KMS-11 (cell line): ENCODE measurements around the gene CCNYL1.
"Not testable (repeated sequence)": the region's sequence is repeated elsewhere in the genome, so short reads cannot be mapped to it uniquely, and the experiment has no call there.

ENCODE experiments used
- H2AFZ ChIP-seq: fragments of 200-600 bp; sonication (generic); 2 replicates; pipeline ENCODE4 v1.6.1; 2016; ENCODE audit warnings: antibody characterized with exemption, mixed run types, low read depth
- H3K27ac ChIP-seq: fragments of 200-600 bp; sonication (generic); 2 replicates; pipeline ENCODE4 v1.6.1; 2016; ENCODE audit warnings: mild to moderate bottlenecking, mixed run types
- H3K27me3 ChIP-seq: fragments of 200-600 bp; sonication (generic); 2 replicates; pipeline ENCODE4 v1.6.1; 2017; ENCODE audit warnings: mild to moderate bottlenecking, low read depth, mixed run types, moderate library complexity; ENCODE audit not compliant: insufficient read depth
- H3K36me3 ChIP-seq: fragments of 200-600 bp; sonication (generic); 2 replicates; pipeline ENCODE4 v1.6.1; 2017; ENCODE audit warnings: mild to moderate bottlenecking, mixed run types; ENCODE audit not compliant: insufficient read depth
- H3K4me1 ChIP-seq: fragments of 200-600 bp; sonication (generic); 2 replicates; pipeline ENCODE4 v1.6.1; 2016; ENCODE audit warnings: mild to moderate bottlenecking, low read depth, mixed run types; ENCODE audit not compliant: poor library complexity, severe bottlenecking
- H3K4me2 ChIP-seq: fragments of 200-600 bp; sonication (generic); 2 replicates; pipeline ENCODE4 v1.7.0; 2016; ENCODE audit warnings: mild to moderate bottlenecking, mixed run types
- H3K4me3 ChIP-seq: fragments of 200-600 bp; sonication (generic); IDR thresholded peaks from 2 replicates; pipeline ENCODE4 v1.6.1; 2017; ENCODE audit warnings: low read depth, low read length, mixed read lengths; ENCODE audit not compliant: insufficient read depth
- H3K79me2 ChIP-seq: fragments of 200-600 bp; sonication (generic); 2 replicates; pipeline ENCODE4 v1.6.1; 2016; ENCODE audit warnings: low read depth, mixed run types; ENCODE audit not compliant: insufficient read depth
- H3K9ac ChIP-seq: fragments of 200-600 bp; sonication (generic); 2 replicates; pipeline ENCODE4 v1.6.1; 2016; ENCODE audit warnings: mild to moderate bottlenecking, mixed run types
- H4K20me1 ChIP-seq: fragments of 200-600 bp; sonication (generic); 2 replicates; pipeline ENCODE4 v1.6.1; 2016; ENCODE audit warnings: mild to moderate bottlenecking, mixed run types; ENCODE audit not compliant: insufficient read depth
- TF ChIP-seq, protein P1 (sequence below): fragments of 200-600 bp; sonication (generic); conservative IDR thresholded peaks from 2 replicates; pipeline ENCODE4 v1.6.1; 2017; ENCODE audit warnings: low read depth, mild to moderate bottlenecking, antibody characterized with exemption, low read length, moderate library complexity, mixed read lengths

Gene CCNYL1

DNA sequence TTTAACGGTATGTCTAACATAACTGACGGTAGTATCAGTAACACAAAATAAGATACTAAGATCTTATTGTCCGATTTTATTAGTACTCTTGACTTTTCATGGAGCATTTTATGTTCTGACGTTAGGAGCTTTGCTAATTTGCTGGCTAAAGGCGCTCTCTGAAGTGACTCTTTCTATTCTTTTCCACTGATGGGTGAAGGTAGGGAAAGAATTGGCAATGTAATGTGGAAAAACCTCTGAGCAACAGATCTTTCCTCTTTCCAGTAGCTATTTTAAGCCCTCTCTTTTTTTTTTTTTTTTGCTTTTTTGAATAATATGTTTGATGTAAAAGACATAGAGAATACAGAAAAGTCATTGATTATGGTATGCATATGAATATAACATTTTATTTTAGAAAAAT is 4.6 kb downstream of the CCNYL1 start:
- peaks cover 12% of the 10 kb centered on the region for H3K4me1 ChIP-seq
- H3K4me2 ChIP-seq: no peak overlapping the region
- no peak overlapping the region for H3K9ac ChIP-seq
- no peak overlapping the region for H3K27ac ChIP-seq
- no peaks in the 10 kb centered on the region for H3K27me3 ChIP-seq
- no peaks in the 10 kb centered on the region for H4K20me1 ChIP-seq
- peaks cover 15% of the 10 kb centered on the region for H3K79me2 ChIP-seq
- TF ChIP-seq, protein P1, sequence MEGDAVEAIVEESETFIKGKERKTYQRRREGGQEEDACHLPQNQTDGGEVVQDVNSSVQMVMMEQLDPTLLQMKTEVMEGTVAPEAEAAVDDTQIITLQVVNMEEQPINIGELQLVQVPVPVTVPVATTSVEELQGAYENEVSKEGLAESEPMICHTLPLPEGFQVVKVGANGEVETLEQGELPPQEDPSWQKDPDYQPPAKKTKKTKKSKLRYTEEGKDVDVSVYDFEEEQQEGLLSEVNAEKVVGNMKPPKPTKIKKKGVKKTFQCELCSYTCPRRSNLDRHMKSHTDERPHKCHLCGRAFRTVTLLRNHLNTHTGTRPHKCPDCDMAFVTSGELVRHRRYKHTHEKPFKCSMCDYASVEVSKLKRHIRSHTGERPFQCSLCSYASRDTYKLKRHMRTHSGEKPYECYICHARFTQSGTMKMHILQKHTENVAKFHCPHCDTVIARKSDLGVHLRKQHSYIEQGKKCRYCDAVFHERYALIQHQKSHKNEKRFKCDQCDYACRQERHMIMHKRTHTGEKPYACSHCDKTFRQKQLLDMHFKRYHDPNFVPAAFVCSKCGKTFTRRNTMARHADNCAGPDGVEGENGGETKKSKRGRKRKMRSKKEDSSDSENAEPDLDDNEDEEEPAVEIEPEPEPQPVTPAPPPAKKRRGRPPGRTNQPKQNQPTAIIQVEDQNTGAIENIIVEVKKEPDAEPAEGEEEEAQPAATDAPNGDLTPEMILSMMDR: no peak
- H2AFZ ChIP-seq: no peak overlapping the region
- H3K36me3 ChIP-seq: no peaks in the 10 kb centered on the region
- H3K4me3 ChIP-seq: no peak overlapping the region

DNA sequence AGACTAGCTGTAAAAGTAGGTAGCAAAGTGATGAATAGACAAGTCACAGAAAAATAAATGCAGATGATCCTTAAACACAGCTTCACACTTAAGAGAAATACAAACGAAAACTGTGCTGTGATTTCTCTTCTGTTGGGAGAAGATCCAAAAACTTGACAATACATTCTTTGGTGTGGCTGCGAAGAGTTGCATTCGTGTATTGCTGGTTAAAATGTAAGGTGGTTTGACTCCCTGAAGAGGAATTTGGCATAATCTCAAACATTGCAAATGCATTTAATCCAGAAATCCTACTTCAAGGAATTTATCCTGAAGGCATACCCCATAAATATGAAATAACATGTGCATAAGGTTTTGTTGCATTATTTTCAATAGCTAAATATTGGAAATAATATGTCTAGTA is 7.1 kb downstream of the CCNYL1 start:
- TF ChIP-seq, protein P1: no peak
- H3K9ac ChIP-seq: no peak overlapping the region
- no peak overlapping the region for H3K27ac ChIP-seq
- H3K4me2 ChIP-seq: no peak overlapping the region
- no peaks in the 10 kb centered on the region for H3K36me3 ChIP-seq
- H2AFZ ChIP-seq: no peak overlapping the region
- no peaks in the 10 kb centered on the region for H4K20me1 ChIP-seq
- peaks cover under 1% of the 10 kb centered on the region for H3K4me1 ChIP-seq
- no peaks in the 10 kb centered on the region for H3K27me3 ChIP-seq
- H3K79me2 ChIP-seq: peaks cover 7% of the 10 kb centered on the region
- H3K4me3 ChIP-seq: no peak overlapping the region

DNA sequence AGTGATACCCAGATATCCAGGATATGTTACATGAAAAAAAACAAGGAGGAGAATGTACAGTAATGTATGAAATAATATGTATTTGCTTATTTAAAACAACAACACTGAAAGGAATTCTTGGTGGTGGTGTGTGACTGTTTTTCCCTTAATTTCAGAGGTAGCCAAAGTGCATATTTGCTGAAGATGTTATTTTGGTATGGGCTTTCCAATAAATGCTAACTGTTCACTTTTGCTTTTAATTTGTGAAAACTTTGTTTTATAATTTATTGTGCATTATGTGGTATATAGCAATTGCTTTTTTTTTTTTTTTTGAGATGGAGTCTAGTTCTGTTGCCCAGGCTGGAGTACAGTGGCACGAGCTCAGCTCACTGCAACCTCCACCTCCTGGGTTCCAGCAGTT is 7.6 kb downstream of the CCNYL1 start:
- no peak overlapping the region for H3K27ac ChIP-seq
- H3K36me3 ChIP-seq: no peaks in the 10 kb centered on the region
- no peak overlapping the region for H3K4me3 ChIP-seq
- no peak overlapping the region for H3K4me2 ChIP-seq
- H3K27me3 ChIP-seq: no peaks in the 10 kb centered on the region
- H3K4me1 ChIP-seq: no peaks in the 10 kb centered on the region
- H3K79me2 ChIP-seq: peaks cover 5% of the 10 kb centered on the region; the same call in 1 of the 2 replicates
- H2AFZ ChIP-seq: no peak overlapping the region
- TF ChIP-seq, protein P1: no peak
- no peaks in the 10 kb centered on the region for H4K20me1 ChIP-seq
- no peak overlapping the region for H3K9ac ChIP-seq

DNA sequence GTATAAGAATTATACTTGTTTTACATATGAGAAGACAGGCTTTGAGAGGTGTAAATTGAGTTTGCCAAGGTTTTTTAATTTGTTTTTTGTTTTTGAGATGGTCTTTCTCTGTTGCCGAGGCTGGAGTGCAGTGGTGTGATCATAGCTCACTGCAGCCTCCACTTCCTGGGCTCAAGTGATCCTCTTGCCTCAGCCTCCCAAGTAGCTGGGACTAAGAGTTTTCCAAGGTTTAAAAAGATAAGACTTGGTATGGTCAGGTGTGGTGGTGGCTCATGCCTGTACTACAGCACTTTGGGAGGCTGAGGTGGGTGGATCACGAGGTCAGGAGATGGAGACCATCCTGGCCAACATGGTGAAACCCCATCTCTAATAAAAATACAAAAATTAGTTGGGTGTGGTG is 8.2 kb downstream of the CCNYL1 start:
- H3K27ac ChIP-seq, H3K79me2 ChIP-seq, H3K27me3 ChIP-seq, H3K4me2 ChIP-seq, H4K20me1 ChIP-seq, H3K4me3 ChIP-seq, H3K9ac ChIP-seq, H2AFZ ChIP-seq, H3K36me3 ChIP-seq, H3K4me1 ChIP-seq: not testable (repeated sequence)

DNA sequence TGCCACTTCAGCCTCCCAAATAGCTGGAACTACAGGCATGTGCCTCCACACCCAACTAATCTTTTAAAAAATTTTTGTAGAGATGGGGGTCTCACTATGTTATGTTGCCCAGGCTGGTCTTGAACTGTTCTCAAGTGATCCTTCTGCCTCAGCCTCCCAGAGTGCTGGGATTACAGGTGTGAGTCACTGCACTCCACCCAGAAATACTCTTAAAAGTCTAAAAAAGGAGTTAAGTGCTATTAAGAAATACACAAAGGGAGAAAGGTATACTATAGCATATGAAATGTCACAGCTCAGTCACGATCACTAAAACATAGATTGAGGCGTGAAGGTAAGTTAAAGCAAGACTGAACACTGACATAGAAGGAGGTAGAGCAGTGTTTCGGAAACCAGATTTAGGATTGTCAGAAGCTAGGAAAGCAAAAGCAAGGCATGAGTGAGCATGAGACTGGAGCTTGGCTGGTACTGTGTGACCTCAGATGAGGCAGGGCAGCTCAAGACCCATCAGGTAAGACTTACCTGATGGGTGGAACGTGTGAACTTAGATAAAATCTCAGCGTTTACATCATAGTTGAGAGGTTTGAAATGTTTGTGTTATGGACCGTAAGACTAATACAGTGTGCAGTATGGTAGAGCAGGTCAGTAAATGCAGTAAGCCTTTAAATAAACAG is 9.2 kb downstream of the CCNYL1 start:
- Histone ChIP-seq H3K4me1 (no peaks in the 10 kb centered on the region), H3K4me3 (no peak overlapping the region), H3K27me3 (no peaks in the 10 kb centered on the region), H3K4me2 (no peak overlapping the region), H3K9ac (no peak overlapping the region), H2AFZ (no peak overlapping the region), H3K36me3 (no peaks in the 10 kb centered on the region), H4K20me1 (no peaks in the 10 kb centered on the region), H3K79me2 (no peaks in the 10 kb centered on the region), H3K27ac (no peak overlapping the region)
- TF ChIP-seq, protein P1: no peak
